ENCODE results near the gene PLS3.
"Not testable (repeated sequence)": the region's sequence is repeated elsewhere in the genome, so short reads cannot be mapped to it uniquely, and the experiment has no call there.

The PLS3 gene

GRCh38 chrX:115560978-115561604 is at the start of gene PLS3:
PLS3 (plus strand) TSS chrX:115561174; CDS start chrX:115610251, 49,077 bp downstream.
- DNase-seq (ENCODE audit: low read depth), result no peak

- DNase-seq (ENCODE audit: low read depth), result no peak
Measured at GRCh38 chrX:115518113-115518512, 42.9 kb upstream of the PLS3 start.

- DNase-seq (ENCODE audit: low read depth), result no peak
Measured at GRCh38 chrX:115521741-115522140, 39.2 kb upstream of the PLS3 start.

- no peak for DNase-seq (ENCODE audit: low read depth)
Measured at GRCh38 chrX:115522952-115523351, 38.0 kb upstream of the PLS3 start.

GRCh38 chrX:115525486-115525885 is 35.5 kb upstream of the PLS3 start:
- DNase-seq (ENCODE audit: low read depth), result no peak

GRCh38 chrX:115531818-115532403 is 29.1 kb upstream of the PLS3 start:
- no peak for DNase-seq (ENCODE audit: low read depth)

GRCh38 chrX:115533485-115533884 is 27.5 kb upstream of the PLS3 start:
- DNase-seq (ENCODE audit: low read depth), result no peak

GRCh38 chrX:115534383-115534782 is 26.6 kb upstream of the PLS3 start:
- no peak for DNase-seq (ENCODE audit: low read depth)

GRCh38 chrX:115535421-115535820 is 25.6 kb upstream of the PLS3 start:
- DNase-seq (ENCODE audit: low read depth), result no peak

GRCh38 chrX:115535844-115536243 is 25.1 kb upstream of the PLS3 start:
- DNase-seq (ENCODE audit: low read depth), result no peak

- DNase-seq (ENCODE audit: low read depth), result no peak
Measured at GRCh38 chrX:115539841-115540240, 21.1 kb upstream of the PLS3 start.

GRCh38 chrX:115541045-115541444 is 19.9 kb upstream of the PLS3 start:
- DNase-seq (ENCODE audit: low read depth), result not testable (repeated sequence)

- no peak for DNase-seq (ENCODE audit: low read depth)
Measured at GRCh38 chrX:115547448-115547847, 13.5 kb upstream of the PLS3 start.

GRCh38 chrX:115549008-115549407 is 12.0 kb upstream of the PLS3 start:
- no peak for DNase-seq (ENCODE audit: low read depth)

- no peak for DNase-seq (ENCODE audit: low read depth)
Measured at GRCh38 chrX:115553171-115553570, 7.8 kb upstream of the PLS3 start.

GRCh38 chrX:115559672-115560071 is 1.3 kb upstream of the PLS3 start:
- no peak for DNase-seq (ENCODE audit: low read depth)

- DNase-seq (ENCODE audit: low read depth), result no peak
Measured at GRCh38 chrX:115560211-115560977, 580 bp upstream of the PLS3 start.

- no peak for DNase-seq (ENCODE audit: low read depth)
Measured at GRCh38 chrX:115561605-115562479, 868 bp downstream of the PLS3 start.

- no peak for DNase-seq (ENCODE audit: low read depth)
Measured at GRCh38 chrX:115562480-115562847, 1.5 kb downstream of the PLS3 start.

- DNase-seq (ENCODE audit: low read depth), result no peak
Measured at GRCh38 chrX:115563633-115564162, 2.7 kb downstream of the PLS3 start.

- no peak for DNase-seq (ENCODE audit: low read depth)
Measured at GRCh38 chrX:115564243-115564642, 3.3 kb downstream of the PLS3 start.

- DNase-seq (ENCODE audit: low read depth), result no peak
Measured at GRCh38 chrX:115565888-115566287, 4.9 kb downstream of the PLS3 start.
